SK-N-SH treated with all-trans-retinoic acid at 6 μM for 48 hours (cell line): ENCODE measurements around the gene ZNF683.

Source experiments
- CSDC2 ChIP-seq: fragments of 250-450 bp; sonication (Bioruptor Pico); IDR thresholded peaks from 2 replicates; pipeline ENCODE4 v1.5.0; 2020; ENCODE audit warnings: mild to moderate bottlenecking, moderate library complexity
- PPARA ChIP-seq: fragments of 250-450 bp; sonication (Bioruptor Pico); IDR thresholded peaks from 2 replicates; pipeline ENCODE4 v1.5.0; 2020; ENCODE audit warnings: mild to moderate bottlenecking, borderline replicate concordance
- TCF4 ChIP-seq: fragments of 250-450 bp; sonication (Bioruptor Pico); IDR thresholded peaks from 2 replicates; pipeline ENCODE4 v1.8.0; 2021; ENCODE audit warnings: mild to moderate bottlenecking, moderate library complexity, borderline replicate concordance
- TSHZ2 ChIP-seq: fragments of 250-450 bp; sonication (Bioruptor Pico); IDR thresholded peaks from 2 replicates; pipeline ENCODE4 v1.5.0; 2020; ENCODE audit warnings: mild to moderate bottlenecking, moderate library complexity
- ZFP3 ChIP-seq: fragments of 250-450 bp; sonication (Bioruptor Pico); IDR thresholded peaks from 2 replicates; pipeline ENCODE4 v1.5.0; 2020; ENCODE audit warnings: mild to moderate bottlenecking, moderate library complexity
- TF ChIP-seq, protein P1 (sequence below): fragments of 250-450 bp; sonication (Bioruptor Pico); IDR thresholded peaks from 2 replicates; pipeline ENCODE4 v1.8.0; 2020; ENCODE audit warnings: mild to moderate bottlenecking, moderate library complexity, borderline replicate concordance
- TF ChIP-seq, protein P2 (sequence below): fragments of 250-450 bp; sonication (Bioruptor Pico); IDR thresholded peaks from 2 replicates; pipeline ENCODE4 v1.8.0; 2021; ENCODE audit warnings: low read depth, mild to moderate bottlenecking, moderate library complexity, borderline replicate concordance

GRCh38 chr1:26417111-26417759 lies 44.7 kb upstream of the ZNF683 start:
- TF ChIP-seq TSHZ2 (CRISPR knock-in tag) (no peak), CSDC2 (CRISPR knock-in tag) (no peak), PPARA (CRISPR knock-in tag) (no peak), ZFP3 (CRISPR knock-in tag) (no peak), TCF4 (CRISPR knock-in tag) (no peak)
- TF ChIP-seq, protein P1, sequence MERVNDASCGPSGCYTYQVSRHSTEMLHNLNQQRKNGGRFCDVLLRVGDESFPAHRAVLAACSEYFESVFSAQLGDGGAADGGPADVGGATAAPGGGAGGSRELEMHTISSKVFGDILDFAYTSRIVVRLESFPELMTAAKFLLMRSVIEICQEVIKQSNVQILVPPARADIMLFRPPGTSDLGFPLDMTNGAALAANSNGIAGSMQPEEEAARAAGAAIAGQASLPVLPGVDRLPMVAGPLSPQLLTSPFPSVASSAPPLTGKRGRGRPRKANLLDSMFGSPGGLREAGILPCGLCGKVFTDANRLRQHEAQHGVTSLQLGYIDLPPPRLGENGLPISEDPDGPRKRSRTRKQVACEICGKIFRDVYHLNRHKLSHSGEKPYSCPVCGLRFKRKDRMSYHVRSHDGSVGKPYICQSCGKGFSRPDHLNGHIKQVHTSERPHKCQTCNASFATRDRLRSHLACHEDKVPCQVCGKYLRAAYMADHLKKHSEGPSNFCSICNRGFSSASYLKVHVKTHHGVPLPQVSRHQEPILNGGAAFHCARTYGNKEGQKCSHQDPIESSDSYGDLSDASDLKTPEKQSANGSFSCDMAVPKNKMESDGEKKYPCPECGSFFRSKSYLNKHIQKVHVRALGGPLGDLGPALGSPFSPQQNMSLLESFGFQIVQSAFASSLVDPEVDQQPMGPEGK: no peak
- TF ChIP-seq, protein P2, sequence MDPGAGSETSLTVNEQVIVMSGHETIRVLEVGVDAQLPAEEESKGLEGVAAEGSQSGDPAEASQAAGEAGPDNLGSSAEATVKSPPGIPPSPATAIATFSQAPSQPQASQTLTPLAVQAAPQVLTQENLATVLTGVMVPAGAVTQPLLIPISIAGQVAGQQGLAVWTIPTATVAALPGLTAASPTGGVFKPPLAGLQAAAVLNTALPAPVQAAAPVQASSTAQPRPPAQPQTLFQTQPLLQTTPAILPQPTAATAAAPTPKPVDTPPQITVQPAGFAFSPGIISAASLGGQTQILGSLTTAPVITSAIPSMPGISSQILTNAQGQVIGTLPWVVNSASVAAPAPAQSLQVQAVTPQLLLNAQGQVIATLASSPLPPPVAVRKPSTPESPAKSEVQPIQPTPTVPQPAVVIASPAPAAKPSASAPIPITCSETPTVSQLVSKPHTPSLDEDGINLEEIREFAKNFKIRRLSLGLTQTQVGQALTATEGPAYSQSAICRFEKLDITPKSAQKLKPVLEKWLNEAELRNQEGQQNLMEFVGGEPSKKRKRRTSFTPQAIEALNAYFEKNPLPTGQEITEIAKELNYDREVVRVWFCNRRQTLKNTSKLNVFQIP (CRISPR knock-in tag): no peak
